Measurements from ENCODE around the gene KREMEN2.

KREMEN2 gene

GRCh38 chr16:3003582-3004270 is 39.7 kb downstream of the KREMEN2 start:
- DNase-seq (ENCODE audit: low spot score), result peak; percentile 99

- DNase-seq (ENCODE audit: low spot score), result no peak
Measured at GRCh38 chr16:3004319-3004718, 40.2 kb downstream of the KREMEN2 start.

- no peak for DNase-seq (ENCODE audit: low spot score)
Measured at GRCh38 chr16:3004781-3005284, 40.8 kb downstream of the KREMEN2 start.

- no peak for DNase-seq (ENCODE audit: low spot score)
Measured at GRCh38 chr16:3007059-3007956, 43.2 kb downstream of the KREMEN2 start.

- DNase-seq (ENCODE audit: low spot score), result no peak
Measured at GRCh38 chr16:3007957-3008689, 44.0 kb downstream of the KREMEN2 start.

GRCh38 chr16:3008690-3009037 is 44.6 kb downstream of the KREMEN2 start:
- no peak for DNase-seq (ENCODE audit: low spot score)

- DNase-seq (ENCODE audit: low spot score), result no peak
Measured at GRCh38 chr16:3009568-3010390, 45.7 kb downstream of the KREMEN2 start.

- DNase-seq (ENCODE audit: low spot score), result no peak
Measured at GRCh38 chr16:3010510-3010909, 46.4 kb downstream of the KREMEN2 start.

- DNase-seq (ENCODE audit: low spot score), result no peak
Measured at GRCh38 chr16:3012246-3012645, 48.2 kb downstream of the KREMEN2 start.

GRCh38 chr16:3012828-3013420 is 48.8 kb downstream of the KREMEN2 start, which contains the start of gene CLDN9:
Gene CLDN9, plus strand, starts transcription at chr16:3012923. Its CDS starts 440 bp downstream, at chr16:3013363.
- DNase-seq (ENCODE audit: low spot score), result no peak

GRCh38 chr16:3013491-3013951 is 49.4 kb downstream of the KREMEN2 start:
- DNase-seq (ENCODE audit: low spot score), result no peak

GRCh38 chr16:3013998-3014690 is 50.1 kb downstream of the KREMEN2 start:
- DNase-seq (ENCODE audit: low spot score), result no peak

- no peak for DNase-seq (ENCODE audit: low spot score)
Measured at GRCh38 chr16:3014971-3015370, 50.9 kb downstream of the KREMEN2 start.

GRCh38 chr16:3015865-3016521 is 51.9 kb downstream of the KREMEN2 start:
- no peak for DNase-seq (ENCODE audit: low spot score)

GRCh38 chr16:3017344-3017743 is 53.3 kb downstream of the KREMEN2 start:
- no peak for DNase-seq (ENCODE audit: low spot score)
